HL-60/S4 treated with phorbol 12-myristate 13-acetate at 8.2 ng/mL for 4 days and 3 days (cell line): ENCODE data around the gene EFL1.
"Not testable (repeated sequence)": the region's sequence is repeated elsewhere in the genome, so short reads cannot be mapped to it uniquely, and the experiment has no call there.

Experiments
- in situ Hi-C: fragments of 300-500 bp; cut with MboI; formaldehyde crosslinking; loops from 2 replicates; pipeline ENCODE4 v1.15.0; 2022; ENCODE audit warnings: low sequenced_read_pairs

Gene EFL1

GRCh38 chr15:82262422-82263026 lies at the start of gene EFL1, which contains the start of gene SAXO2:
Gene EFL1 (minus strand): TSS chr15:82262734. CDS start chr15:82261778, 956 bp downstream.
Gene SAXO2 (plus strand): TSS chr15:82262818. CDS start chr15:82262880, 62 bp downstream.
- in situ Hi-C loops, result no loop called here

GRCh38 chr15:82311321-82311720 lies 48.8 kb upstream of the EFL1 start:
- in situ Hi-C loops, result not testable (repeated sequence)

- in situ Hi-C loops, result no loop called here
These were observed 47.3 kb upstream of the EFL1 start for GRCh38 chr15:82309802-82310201.

- in situ Hi-C loops, result no loop called here
These were observed 45.2 kb upstream of the EFL1 start for GRCh38 chr15:82307714-82308081.

GRCh38 chr15:82306791-82307713 lies 44.5 kb upstream of the EFL1 start:
- in situ Hi-C loops, result no loop called here

- in situ Hi-C loops, result no loop called here
These were observed 43.1 kb upstream of the EFL1 start for GRCh38 chr15:82305621-82306048.

- in situ Hi-C loops, result no loop called here
These were observed 42.2 kb upstream of the EFL1 start for GRCh38 chr15:82304778-82305090.

GRCh38 chr15:82303956-82304777 lies 41.6 kb upstream of the EFL1 start:
- in situ Hi-C loops, result no loop called here

GRCh38 chr15:82301296-82302016 lies 38.9 kb upstream of the EFL1 start:
- in situ Hi-C loops, result no loop called here

GRCh38 chr15:82300883-82301282 lies 38.3 kb upstream of the EFL1 start:
- in situ Hi-C loops, result no loop called here

GRCh38 chr15:82300326-82300725 lies 37.8 kb upstream of the EFL1 start:
- in situ Hi-C loops, result not testable (repeated sequence)

- in situ Hi-C loops, result not testable (repeated sequence)
These were observed 37.0 kb upstream of the EFL1 start for GRCh38 chr15:82299511-82299914.

- in situ Hi-C loops, result no loop called here
These were observed 36.0 kb upstream of the EFL1 start for GRCh38 chr15:82298520-82298919.

- in situ Hi-C loops, result no loop called here
These were observed 35.5 kb upstream of the EFL1 start for GRCh38 chr15:82298032-82298431.

GRCh38 chr15:82297546-82297945 lies 35.0 kb upstream of the EFL1 start:
- in situ Hi-C loops, result no loop called here

- in situ Hi-C loops, result no loop called here
These were observed 31.6 kb upstream of the EFL1 start for GRCh38 chr15:82294061-82294690.

GRCh38 chr15:82292271-82292670 lies 29.7 kb upstream of the EFL1 start:
- in situ Hi-C loops, result no loop called here

- in situ Hi-C loops, result not testable (repeated sequence)
These were observed 25.7 kb upstream of the EFL1 start for GRCh38 chr15:82288202-82288601.

GRCh38 chr15:82286475-82286874 lies 23.9 kb upstream of the EFL1 start:
- in situ Hi-C loops, result not testable (repeated sequence)

GRCh38 chr15:82284381-82284780 lies 21.8 kb upstream of the EFL1 start:
- in situ Hi-C loops, result not testable (repeated sequence)
